ENCODE results near the gene PGF.

DNA sequence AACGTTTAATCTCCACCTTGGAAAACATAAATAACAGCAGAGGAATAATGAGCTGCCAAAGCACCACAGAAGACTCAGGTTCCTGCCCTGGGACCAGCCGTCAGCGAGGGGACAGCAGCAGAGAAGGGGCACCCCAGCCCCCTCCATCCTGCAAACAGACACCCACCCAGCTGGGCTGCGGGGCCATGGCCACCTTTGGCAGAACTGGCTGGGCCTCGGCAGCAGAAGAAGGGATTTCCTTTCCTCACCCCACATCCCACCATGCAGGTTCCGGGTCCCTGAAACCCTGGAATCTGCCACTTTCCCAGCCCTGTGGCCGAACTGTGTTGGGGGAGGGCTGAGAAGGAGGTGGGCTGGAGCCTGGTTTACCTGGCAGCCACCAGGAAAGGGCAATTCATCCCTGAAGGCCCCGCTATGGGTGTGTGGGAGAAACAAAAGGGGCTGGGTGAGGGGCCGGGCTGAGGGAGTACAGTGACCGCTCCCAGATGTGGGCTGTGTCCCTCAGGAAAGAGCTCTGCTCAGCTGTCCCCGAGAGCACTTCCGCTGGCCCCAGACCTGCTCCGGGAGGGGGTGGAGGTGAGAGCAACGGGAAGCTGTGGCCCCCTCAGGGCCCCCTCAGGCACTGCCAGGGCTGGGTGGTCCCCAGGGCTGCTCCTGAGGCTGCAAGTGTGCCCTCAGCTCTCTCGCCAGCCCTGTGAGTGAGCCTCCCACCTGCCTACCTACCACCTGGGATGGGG is 3.8 kb downstream of the PGF start:
- TF ChIP-seq, protein P1, sequence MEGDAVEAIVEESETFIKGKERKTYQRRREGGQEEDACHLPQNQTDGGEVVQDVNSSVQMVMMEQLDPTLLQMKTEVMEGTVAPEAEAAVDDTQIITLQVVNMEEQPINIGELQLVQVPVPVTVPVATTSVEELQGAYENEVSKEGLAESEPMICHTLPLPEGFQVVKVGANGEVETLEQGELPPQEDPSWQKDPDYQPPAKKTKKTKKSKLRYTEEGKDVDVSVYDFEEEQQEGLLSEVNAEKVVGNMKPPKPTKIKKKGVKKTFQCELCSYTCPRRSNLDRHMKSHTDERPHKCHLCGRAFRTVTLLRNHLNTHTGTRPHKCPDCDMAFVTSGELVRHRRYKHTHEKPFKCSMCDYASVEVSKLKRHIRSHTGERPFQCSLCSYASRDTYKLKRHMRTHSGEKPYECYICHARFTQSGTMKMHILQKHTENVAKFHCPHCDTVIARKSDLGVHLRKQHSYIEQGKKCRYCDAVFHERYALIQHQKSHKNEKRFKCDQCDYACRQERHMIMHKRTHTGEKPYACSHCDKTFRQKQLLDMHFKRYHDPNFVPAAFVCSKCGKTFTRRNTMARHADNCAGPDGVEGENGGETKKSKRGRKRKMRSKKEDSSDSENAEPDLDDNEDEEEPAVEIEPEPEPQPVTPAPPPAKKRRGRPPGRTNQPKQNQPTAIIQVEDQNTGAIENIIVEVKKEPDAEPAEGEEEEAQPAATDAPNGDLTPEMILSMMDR (optimal IDR thresholded peaks at IDR 0.05 in 1 of 3, IDR thresholded peaks at IDR 0.05 in 1 of 3, conservative IDR thresholded peaks at IDR 0.05 in 1 of 3; ENCODE audit: extremely low read depth in 1 of 3, insufficient read depth in 2 of 3, low read length in 3 of 3): no peak
- no peak for TF ChIP-seq EZH2 (IDR thresholded peaks at IDR 0.05; ENCODE audit: low read length)

Data from keratinocyte (primary cell).